DOHH2 (cell line): ENCODE results near the gene LALBA.

Source experiments
- CTCF ChIP-seq: fragments of 200-600 bp; sonication (generic); IDR thresholded peaks from one replicate; pipeline ENCODE4 v1.5.1; 2014; ENCODE audit warnings: antibody characterized with exemption, mild to moderate bottlenecking, low read depth, low read length; ENCODE audit not compliant: poor library complexity, severe bottlenecking
- EZH2phosphoT487 ChIP-seq: fragments of 200-600 bp; sonication (generic); IDR thresholded peaks from 2 replicates; pipeline ENCODE4 v1.6.1; 2017; ENCODE audit warnings: borderline replicate concordance, mild to moderate bottlenecking, antibody characterized with exemption, low read length, moderate library complexity, mixed read lengths

GRCh38 chr12:48601013-48601756 is 31.3 kb upstream of the LALBA start:
- TF ChIP-seq CTCF (no peak), EZH2phosphoT487 (no peak)
